ENCODE results near the gene PYCR2.
"Not testable (repeated sequence)": the region's sequence is repeated elsewhere in the genome, so short reads cannot be mapped to it uniquely, and the experiment has no call there.

Gene PYCR2

DNA sequence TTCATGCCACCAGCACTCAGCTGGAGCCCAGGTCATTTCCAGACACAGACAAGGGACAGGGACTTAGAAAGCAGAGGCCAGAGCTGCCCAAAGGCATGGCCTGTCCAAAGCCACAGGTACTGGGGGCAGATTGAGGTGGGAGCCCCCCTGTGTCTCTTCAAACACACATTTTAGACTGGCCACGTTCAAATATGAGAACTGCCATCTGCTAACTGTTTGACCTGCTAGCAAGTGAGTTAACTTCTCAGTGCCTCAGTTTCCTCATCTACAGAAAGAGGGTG, 17.8 kb upstream of the PYCR2 start:
- DNase-seq, result no peak

DNA sequence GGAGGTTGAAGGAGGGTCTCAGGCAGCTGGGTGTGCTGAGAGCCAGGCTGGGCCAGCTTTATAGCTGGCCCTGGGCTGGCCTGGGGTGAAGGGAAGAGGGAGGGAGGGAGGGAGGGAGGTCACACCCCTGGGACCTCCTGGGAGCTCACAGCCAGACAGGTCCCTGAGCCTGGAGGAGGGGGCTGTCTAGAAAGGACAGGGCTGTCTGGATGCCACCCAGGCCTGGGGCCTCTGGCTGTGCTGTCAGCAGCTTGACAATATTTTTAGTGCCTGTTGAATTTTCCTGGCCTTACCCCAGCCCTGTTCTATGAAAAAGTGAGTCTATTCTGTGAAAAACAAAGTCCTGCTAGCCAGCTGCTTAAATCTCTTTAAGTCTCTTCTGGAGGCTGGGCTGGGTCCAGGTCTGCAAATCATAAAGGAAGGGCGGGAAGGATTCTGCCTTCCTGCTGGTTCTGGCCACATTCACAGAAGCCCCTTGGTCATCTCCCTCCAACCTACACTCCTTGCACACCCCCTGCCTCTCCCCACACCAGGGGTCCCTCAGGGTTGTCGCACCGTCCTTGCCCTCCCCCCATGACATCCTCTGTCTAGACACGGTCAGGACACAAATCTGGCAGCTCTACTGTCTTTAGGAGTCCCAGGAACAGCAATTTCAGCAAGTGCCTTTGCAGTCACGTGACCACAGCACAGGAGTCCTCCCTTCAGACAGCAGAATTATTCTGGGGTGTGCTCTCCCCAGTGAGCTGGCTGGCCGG, 17.3 kb upstream of the PYCR2 start, which contains the start of gene LEFTY2:
Gene LEFTY2, minus strand, starts transcription at position 34 of the 755 bp plus-strand sequence. CDS start 80 bp downstream, outside the sequence.
- no peak for DNase-seq

DNA sequence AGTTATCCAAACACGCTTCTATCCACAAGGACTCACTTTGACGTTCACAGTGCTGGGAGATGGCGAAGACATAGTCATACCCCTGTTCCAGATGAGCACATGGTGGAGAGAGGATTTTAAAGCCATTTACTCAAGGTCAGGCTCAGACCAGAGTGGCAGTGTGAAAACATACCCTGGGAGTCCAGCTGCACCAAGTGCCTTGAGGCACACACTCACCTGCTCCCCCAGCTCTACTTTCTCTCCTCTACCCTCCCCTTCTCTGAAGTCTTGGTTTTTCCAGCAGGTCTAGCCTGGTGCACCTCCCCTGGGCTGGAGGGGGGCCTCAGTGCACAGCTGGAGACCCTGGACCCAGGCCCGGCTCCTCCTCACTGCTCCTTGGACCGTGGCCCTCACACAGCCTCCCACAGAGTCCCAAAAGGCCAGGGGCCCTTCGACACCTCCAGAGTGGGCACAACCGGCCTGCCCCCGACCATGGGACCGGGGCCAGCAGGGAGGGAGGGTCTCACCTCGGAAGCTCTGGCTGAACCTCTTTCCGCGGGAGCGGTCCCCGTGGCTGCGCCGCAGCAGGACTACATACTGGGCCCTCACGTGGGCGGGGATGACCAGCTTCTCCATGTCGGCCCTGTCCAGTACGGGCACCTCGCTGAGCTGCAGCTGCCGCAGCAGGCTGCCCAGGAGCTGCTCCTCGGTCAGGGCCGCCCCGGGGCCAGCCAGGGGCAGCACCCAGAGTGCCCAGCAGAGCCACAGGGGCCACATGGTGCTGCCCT, 16.5 kb upstream of the PYCR2 start:
- DNase-seq, result no peak

DNA sequence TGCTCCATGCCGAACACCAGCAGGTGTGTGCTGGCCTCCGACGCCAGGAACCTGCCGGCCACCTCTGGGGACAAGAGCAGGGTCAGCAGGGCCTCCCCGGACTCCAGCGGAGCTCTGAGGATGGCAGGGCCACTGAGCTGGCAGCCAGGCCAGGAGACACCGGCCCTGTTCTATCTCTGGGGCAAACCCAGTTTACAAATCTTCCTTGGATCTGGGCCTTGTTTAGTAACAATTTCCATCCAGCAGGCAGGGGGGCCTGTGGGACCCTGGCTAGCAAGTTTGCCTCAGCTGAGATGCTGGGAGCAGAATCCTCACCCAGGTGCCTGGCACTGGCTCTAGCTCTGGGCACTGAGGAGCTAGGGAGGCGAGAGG, 15.9 kb upstream of the PYCR2 start:
- DNase-seq, result not testable (repeated sequence)

DNA sequence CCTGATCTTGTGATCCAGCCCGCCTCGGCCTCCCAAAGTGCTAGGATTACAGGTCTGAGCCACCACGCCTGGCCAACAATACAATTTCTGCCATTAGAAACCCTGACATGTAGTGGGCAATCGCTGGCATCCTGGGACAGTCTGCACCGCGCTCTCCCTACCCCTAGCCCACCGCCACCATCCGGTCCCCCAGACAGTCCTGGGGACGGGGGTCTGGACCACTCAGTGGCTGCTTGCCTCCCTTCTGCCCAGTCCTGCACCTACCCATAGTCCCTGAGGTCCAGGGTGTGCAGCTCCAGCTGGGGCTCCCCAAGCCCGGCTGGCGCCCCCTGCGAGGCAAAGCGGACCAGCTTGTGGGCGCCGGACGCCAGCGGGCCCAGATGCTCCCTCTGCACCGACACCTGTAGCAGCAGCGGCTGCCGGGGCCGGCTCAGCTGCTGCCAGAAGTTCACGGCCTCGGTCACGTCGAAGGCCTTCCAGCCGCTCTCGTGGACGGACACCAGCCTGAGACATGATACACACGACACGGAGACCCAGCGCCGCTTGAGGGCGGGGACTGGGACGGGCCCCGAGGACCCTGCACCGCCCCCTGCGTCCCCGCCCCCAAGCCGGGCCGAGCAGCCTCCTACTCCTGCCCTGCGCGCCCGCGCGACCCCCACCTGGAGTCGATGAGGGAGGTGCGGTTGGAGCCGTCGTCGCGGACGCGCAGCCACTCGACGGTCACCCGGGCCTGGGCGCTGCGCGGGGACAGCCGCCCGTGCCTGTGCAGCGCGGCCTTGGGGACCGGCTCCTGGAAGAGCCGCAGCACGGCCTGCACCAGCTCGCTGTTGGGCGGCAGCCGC, 15.3 kb upstream of the PYCR2 start:
- DNase-seq, result not testable (repeated sequence)

DNA sequence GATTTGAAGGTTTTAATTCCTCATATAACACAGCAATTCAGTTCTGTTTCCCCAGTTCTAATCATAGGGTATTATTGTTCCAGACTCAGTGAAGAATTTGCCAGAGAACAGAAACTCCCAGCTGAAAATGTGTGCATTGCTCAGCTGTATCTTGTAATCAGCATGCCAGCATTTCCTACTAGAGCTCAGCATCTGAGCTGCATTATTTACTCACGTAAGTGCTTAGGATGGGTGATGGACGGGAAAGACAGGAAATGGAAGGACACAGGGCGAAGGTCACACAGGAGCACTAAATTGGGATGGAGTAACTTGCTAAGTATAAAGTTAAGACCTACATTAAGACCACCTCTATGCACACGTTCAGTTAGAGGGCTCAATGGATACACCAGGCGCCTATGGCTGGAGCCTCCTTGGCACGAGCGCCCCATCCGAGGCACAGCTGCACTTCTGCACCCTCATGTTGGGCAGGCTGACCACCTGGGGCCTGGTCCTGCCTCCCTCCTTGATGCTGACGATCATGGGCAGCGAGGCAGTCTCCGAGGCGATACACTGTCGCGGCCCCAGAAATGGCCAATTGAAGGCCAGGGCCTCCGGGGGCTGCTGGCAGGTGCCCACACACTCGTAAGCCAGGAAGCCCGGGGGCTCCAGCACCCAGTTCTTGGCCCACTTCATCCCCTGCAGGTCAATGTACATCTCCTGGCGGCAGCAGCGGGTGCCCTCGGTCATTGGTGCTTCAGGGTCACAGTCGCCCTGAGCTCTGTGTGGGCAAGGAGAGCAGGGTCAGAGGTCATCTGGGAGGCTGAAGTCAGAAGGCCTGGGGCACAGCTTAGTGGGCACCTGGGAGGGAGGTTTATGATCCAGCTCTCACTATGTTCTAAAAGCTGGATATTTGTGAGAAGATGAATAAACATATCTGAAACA, 13.3 kb upstream of the PYCR2 start:
- no peak for DNase-seq

DNA sequence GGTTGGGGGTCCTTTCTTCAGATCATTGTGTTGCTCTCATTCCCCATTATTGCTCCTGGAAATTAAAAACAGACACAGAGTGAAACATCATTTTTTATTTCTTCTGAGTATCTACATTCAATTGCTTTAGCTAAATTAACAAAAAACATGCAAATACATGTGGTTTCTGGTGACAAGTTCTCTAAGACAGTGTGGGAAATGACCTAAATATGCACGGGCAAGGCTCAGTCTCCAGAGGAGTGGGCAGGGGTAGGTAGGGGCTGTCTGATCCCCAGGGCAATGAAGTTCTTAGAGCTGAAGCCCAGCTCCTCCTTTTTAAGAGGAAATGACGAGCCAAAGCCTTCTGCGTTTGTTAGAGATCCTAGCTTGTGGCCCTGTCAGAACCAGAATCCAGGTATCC, 12.5 kb upstream of the PYCR2 start:
- DNase-seq, result no peak

DNA sequence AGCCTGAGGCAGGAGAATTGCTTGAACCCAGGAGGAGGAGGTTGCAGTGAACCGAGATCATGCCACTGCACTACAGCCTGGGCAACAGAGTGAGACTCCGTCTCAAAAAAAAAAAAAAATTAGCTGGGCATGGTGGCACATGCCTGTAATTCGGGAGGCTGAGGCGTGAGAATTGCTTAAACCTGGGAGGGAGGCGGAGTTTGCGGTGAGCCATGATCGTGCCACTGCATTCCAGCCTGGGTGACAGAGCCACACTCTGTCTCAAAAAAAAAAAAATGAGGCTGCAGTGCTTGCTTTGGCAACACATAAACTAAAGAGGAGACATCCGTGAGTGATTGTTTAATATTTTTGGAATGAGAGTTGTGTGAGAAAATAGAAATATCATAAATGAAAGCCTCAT, 12.0 kb upstream of the PYCR2 start:
- DNase-seq, result not testable (repeated sequence)

DNA sequence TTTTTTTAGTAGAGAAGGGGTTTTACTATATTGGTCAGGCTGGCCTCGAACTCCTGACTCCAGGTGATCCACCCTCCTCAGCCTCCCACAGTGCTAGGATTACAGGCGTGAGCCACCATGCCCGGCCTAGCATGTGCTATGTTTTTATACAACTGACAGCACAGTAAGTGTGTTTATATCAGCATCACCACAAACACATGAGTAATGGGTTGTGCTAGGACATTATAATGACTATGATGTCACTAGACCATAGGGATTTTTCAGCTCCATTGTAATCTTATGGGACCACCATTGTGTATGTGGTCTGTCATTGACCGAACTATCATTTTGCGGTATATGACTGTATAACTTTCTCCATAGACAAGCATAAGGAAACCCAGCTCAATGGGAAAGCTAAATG, 10.7 kb upstream of the PYCR2 start:
- DNase-seq, result no peak

DNA sequence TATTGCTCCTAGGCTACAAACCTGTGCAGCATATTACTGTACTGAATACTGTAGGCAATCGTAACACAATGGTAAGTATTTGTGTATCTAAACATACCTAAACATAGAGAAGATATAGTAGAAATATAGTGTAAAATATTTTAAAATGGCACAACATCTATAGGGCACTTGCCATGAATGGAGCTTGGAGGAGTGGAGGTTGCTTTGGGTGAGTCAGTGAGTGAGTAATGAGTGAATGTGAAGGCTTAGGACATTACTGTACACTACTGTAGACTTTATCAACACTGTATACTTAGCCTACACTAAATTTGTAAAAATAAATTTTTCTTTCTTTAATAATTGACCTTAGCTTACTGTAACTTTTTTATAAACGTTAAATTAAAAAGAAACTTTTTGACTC, 9.0 kb upstream of the PYCR2 start:
- DNase-seq, result no peak

DNA sequence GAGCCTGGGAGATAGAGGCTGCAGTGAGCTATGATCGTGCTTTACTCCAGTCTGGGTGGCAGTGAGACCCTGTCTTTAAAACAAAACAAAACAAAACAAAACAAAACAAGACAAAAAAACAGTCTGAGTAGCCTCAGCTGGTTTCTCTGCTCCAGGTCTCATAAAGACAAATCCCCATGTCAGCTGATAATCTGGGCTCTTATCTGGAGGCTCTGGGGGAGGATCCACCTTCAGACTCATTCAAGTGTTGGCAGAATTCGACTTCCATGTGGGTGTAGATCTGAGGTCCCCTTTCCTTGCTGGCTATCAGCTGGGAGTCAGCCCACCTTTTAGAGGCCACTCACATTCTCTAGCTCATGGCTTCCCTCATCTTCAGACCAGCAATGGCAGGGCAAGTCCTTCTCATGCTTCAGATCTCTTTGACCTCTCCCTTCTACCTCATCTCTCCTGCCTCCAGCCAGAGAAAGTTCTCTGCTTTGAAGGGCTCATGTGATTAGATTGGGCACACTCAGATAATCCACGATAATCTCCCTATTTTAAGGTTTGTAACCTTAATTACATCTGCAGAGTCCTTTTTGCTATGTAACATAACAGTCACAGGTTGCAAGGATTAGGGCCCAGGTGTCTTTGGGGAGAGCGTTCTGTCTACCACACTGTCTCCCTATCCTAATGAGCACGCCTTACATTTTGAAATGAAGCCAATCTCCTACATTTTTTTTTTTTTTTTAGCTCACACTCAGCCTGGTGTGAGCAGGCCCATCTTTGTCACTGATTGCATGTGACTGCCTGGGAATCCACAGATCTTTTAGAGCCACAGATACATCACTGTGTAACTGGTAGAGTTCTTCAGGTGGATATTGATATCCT, 7.5 kb upstream of the PYCR2 start:
- no peak for DNase-seq

DNA sequence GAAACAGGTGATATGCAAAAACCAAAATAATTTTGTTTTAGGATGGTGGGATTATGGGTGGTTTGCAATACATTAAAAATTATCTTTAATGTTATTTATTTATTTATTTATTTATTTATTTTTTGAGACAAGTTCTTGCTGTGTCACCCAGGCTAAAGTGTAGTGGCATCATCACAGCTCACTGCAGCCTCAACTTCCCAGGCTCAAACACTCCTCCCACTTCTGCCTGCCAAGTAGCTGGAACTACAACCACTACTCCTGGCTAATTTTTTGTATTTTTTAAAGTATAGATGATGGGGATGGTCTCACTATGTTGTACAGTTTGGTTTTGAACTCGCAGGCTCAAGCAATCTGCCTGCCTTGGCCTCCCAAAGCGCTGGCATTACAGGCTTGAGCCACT, 6.5 kb upstream of the PYCR2 start:
- no peak for DNase-seq

DNA sequence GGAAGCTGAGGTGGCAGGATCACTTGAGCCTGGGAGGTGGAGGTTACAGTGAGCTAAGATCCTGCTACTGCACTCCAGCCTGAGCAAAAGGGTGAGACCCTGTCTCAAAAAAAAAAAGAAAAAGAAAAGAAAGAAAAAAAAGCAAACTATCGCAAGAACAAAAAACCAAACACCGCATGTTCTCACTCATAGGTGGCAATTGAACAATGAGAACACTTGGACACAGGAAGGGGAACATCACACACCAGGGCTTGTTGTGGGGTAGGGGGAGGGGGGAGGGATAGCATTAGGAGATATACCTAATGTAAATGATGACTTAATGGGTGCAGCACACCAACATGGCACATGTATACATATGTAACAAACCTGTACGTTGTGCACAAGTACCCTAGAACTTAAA, 5.4 kb upstream of the PYCR2 start:
- DNase-seq, result not testable (repeated sequence)

DNA sequence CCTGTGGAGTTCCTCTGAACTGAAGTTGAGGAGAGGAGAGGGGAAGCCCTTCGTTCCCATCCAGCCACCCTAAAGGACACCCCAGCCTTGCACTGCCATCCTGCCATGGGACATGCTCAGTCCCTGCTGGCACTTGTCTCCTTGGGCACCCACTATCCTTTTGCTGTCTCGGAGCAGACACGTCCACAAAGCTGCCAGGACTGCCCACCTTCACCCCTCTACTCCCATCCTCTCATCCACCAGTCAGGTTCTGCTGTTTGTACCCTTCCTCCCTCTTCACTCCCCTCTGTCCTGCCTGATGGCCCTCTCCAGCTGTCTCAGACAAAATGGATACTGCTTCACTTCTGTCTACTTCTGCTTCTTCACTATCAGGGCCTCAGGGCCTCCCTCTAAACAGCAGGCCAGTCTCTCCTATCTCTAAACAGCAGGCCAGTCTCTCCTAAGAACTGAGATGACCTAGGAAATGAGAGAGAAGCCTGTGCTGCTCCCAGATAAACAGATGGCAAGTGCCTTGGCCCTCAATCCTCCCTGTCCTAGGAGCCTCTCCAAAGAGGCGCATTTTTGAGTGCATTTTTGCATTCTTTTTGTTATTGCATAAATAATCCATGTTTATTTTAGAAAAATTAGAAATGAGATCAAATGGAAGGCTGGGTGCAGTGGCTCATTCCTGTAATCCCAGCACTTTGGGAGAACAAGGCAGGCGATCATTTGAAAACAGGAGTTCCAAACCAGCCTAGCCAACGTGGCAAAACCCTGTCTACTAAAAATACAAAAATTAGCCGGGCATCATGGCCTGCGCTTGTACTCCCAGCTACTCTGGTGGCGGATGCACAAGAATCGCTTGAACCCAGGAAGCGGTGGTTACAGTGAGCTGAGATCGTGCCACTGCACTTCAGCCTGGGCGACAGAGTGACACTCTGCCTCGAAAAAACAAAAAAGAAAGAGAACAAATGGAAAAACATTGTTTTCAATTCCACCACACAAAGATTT, 4.4 kb upstream of the PYCR2 start:
- no peak for DNase-seq

DNA sequence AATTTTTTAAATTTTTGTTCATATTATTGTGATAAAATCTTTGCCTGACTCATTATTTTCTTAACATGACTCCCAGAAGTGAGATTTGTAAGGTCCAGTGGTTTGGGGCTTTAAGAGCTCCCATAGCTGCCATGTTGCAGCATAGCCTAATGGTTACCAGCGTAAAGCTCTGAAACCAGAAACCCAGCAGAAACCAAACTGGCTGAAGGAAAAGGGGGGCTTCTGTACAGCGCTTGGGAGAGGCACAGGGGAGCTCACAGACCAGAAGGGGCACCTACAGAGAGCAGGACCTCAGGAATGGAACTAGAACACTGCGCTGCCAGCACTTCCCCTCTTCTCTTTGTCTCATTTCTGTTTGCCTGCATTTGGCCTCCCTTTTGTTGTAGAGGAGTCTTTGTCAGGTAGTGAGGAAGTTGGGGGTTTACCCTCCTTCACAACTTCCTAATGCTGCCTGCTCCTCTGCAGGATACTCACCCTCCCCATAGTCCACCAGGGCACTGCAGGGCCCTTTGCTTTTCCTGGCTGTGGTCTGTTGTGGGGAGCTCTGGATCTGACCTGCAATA, 2.6 kb upstream of the PYCR2 start:
- no peak for DNase-seq

DNA sequence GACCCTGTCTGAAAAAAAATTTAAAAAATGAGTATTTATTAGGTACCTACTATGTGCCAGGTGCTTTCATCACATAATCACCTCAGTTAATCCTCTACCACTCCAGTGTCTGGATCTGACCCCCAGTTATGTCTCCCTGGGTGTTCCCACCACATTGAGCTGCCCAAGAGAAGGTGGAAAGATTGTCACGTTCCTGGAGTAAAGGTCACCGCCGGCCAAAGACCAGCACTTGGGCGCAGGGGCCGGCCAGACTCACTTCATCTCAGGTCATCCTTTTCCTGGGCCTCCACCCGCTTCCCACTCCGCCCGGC, 714 bp downstream of the PYCR2 start:
- no peak for DNase-seq

DNA sequence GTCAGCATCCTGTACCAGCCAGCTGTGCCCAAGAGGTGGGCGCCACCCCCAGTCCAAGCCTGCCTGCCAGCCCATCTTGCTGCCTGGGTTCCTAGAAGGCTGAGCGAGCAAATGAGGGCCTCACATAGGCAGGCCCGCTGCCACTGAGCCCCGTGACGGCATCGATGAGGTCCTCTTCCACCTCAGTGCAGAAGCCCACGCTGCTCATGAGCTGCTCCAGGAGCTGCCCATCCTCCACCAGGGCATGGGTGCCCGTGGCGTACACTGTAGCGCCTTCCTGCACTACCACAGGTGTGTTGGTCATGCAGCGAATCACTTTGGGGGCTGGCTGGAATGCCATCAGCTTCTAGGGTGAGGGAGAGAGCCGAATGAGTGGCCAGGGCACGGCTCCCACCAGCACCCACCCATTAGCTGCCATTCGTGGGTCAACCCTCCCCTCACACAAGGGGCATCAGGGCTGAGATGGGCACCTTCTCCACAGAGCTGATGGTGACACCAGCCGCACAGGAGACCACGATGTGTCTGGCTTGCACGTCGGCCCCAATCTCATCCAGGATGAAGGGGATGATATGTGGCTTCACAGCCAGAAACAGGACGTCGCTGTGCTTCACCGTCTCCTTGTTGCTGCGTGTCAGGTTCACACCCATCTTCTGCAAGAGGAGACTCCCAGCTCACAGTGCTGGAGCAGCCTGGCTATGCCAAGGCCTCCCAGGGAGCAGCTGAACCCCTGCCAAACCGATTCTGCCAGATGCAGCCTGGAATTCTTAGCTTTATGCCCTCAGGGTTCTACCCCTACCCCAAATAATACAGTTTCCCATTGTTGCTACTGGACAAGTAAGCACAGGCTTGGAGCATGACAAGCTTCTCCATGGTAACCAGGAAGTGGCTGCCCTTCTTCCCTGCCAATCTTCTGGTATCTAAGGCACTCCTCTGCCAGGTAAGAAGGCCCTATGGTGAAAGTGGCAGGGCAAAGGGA, 2.0 kb downstream of the PYCR2 start:
- no peak for DNase-seq

DNA sequence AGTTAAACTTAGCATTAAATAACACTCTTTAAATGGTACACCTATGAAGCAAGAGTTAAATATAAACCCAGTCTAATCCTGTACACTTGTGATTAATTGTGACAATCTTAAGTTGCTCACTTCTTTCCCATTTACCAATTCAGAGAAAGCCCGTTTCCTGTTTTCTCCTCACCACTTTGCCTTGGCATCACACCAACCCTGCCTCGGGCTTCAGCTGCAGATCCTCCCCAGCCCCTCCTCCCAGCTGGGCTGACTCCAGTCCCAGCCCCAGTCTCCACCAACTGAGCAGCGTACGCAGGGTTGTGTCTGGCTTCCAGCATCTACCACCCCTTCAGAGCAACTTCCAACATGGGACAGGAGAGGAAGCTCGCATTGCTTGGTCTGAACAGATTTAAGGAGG, 4.1 kb downstream of the PYCR2 start:
- DNase-seq, result no peak

DNA sequence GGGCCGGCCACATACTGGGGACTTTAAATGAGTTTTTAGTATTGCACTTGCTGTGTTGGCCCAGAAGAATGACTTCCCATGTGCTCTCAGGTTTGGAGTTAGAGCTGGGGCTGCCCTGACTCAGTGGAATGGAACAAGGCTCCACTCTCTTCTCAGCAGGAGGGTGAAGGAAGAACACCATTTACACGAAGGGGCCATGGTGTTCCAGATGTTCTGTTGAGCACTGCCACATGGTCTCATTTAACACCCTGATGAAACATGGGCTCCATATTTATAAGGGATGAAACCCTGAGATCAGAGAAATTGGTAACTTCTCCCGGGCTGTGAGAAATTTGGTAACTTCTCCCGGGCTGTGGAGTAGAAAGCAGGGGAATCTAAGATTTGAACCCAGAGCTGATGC, 5.8 kb downstream of the PYCR2 start:
- no peak for DNase-seq

Data from activated gamma-delta T cell treated with Interleukin-2 at 50 U/mL for 16 hours (primary cell).